Liver (tissue), 3 donors: ENCODE measurements around the gene ZNF227.
"Not testable (repeated sequence)": the region's sequence is repeated elsewhere in the genome, so short reads cannot be mapped to it uniquely, and the experiment has no call there.

Source experiments
- FOXA1 ChIP-seq: IDR thresholded peaks from 2 replicates; pipeline ENCODE4 v1.6.1; 2016; ENCODE audit warnings: antibody characterized with exemption
- JUND ChIP-seq, 2 donors: IDR thresholded peaks; 2 replicates each; pipeline ENCODE4 v1.6.1; 2016; ENCODE audit warnings: antibody characterized with exemption in 2 of 2
- SP1 ChIP-seq: IDR thresholded peaks from 2 replicates; pipeline ENCODE4 v1.6.1; 2018; ENCODE audit warnings: antibody characterized with exemption, mild to moderate bottlenecking
- TF ChIP-seq, protein P1 (sequence below): fragments of 150-350 bp; IDR thresholded peaks from 2 replicates; pipeline ENCODE4 v1.5.1; 2017; ENCODE audit warnings: improper control_type of control experiment, low read depth, low read length; ENCODE audit not compliant: missing input control
- TF ChIP-seq, protein P2 (sequence below): IDR thresholded peaks from 2 replicates; pipeline ENCODE4 v1.6.1; 2016; ENCODE audit warnings: antibody characterized with exemption
- donor health status: healthy.
- donor health status: healthy.

DNA sequence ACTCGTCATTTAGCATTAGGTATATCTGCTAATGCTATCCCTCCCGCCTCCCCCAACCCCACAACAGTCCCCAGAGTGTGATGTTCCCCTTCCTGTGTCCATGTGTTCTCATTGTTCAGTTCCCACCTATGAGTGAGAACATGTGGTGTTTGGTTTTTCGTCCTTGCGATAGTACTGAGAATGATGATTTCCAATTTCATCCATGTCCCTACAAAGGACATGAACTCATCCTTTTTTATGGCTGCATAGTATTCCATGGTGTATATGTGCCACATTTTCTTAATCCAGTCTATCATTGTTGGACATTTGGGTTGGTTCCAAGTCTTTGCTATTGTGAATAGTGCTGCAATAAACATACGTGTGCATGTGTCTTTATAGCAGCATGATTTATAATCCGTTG is 8.4 kb downstream of the ZNF227 start:
- TF ChIP-seq, protein P1, sequence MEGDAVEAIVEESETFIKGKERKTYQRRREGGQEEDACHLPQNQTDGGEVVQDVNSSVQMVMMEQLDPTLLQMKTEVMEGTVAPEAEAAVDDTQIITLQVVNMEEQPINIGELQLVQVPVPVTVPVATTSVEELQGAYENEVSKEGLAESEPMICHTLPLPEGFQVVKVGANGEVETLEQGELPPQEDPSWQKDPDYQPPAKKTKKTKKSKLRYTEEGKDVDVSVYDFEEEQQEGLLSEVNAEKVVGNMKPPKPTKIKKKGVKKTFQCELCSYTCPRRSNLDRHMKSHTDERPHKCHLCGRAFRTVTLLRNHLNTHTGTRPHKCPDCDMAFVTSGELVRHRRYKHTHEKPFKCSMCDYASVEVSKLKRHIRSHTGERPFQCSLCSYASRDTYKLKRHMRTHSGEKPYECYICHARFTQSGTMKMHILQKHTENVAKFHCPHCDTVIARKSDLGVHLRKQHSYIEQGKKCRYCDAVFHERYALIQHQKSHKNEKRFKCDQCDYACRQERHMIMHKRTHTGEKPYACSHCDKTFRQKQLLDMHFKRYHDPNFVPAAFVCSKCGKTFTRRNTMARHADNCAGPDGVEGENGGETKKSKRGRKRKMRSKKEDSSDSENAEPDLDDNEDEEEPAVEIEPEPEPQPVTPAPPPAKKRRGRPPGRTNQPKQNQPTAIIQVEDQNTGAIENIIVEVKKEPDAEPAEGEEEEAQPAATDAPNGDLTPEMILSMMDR: not testable (repeated sequence)
- TF ChIP-seq SP1; JUND (IDR thresholded peaks at IDR 0.05); FOXA1: not testable (repeated sequence)
- TF ChIP-seq, protein P2, sequence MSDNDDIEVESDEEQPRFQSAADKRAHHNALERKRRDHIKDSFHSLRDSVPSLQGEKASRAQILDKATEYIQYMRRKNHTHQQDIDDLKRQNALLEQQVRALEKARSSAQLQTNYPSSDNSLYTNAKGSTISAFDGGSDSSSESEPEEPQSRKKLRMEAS: not testable (repeated sequence)
